Lower leg skin (tissue), 3 donors: ENCODE data around the gene EEF1AKMT3.

Source experiments
- POLR2A ChIP-seq, 2 donors: fragments of 450-650 bp; IDR thresholded peaks; one replicate each; pipeline ENCODE4 v1.6.1; 2016 to 2017; ENCODE audit warnings: antibody characterized with exemption in 2 of 2, mild to moderate bottlenecking in 1 of 2, moderate library complexity in 1 of 2
- TF ChIP-seq, protein P1 (sequence below), 3 donors: fragments of 450-650 bp; IDR thresholded peaks; one replicate each; pipeline ENCODE4 v1.5.1; 2016; ENCODE audit warnings: antibody characterized with exemption in 3 of 3, mild to moderate bottlenecking in 3 of 3, moderate library complexity in 2 of 3

- TF ChIP-seq, protein P1, sequence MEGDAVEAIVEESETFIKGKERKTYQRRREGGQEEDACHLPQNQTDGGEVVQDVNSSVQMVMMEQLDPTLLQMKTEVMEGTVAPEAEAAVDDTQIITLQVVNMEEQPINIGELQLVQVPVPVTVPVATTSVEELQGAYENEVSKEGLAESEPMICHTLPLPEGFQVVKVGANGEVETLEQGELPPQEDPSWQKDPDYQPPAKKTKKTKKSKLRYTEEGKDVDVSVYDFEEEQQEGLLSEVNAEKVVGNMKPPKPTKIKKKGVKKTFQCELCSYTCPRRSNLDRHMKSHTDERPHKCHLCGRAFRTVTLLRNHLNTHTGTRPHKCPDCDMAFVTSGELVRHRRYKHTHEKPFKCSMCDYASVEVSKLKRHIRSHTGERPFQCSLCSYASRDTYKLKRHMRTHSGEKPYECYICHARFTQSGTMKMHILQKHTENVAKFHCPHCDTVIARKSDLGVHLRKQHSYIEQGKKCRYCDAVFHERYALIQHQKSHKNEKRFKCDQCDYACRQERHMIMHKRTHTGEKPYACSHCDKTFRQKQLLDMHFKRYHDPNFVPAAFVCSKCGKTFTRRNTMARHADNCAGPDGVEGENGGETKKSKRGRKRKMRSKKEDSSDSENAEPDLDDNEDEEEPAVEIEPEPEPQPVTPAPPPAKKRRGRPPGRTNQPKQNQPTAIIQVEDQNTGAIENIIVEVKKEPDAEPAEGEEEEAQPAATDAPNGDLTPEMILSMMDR (IDR thresholded peaks at IDR 0.05), result no peak
- TF ChIP-seq POLR2A (IDR thresholded peaks at IDR 0.05), result no peak
Observed at GRCh38 chr12:57826400-57826799, 54.0 kb downstream of the EEF1AKMT3 start.
